DND-41 (cell line): ENCODE data around the gene LRGUK.
"Not testable (repeated sequence)": the region's sequence is repeated elsewhere in the genome, so short reads cannot be mapped to it uniquely, and the experiment has no call there.

Experiments used
- ATAC-seq: fragments of 200-7000 bp; cut with Tn5 transposase; 3 replicates; pipeline ENCODE4 v1.9.1; 2021; ENCODE audit warnings: low read depth; ENCODE audit not compliant: insufficient read depth
- DNase-seq: peaks from one replicate; pipeline ENCODE4 v3.0.0-alpha.2; 2020
- H2AFZ ChIP-seq: 2 replicates; pipeline ENCODE4 v1.6.0; 2012; ENCODE audit warnings: low read depth, low read length
- H3K27ac ChIP-seq: 2 replicates; pipeline ENCODE4 v1.5.1; 2012; ENCODE audit warnings: low read length, inconsistent platforms
- H3K27me3 ChIP-seq: fragments of 200-600 bp; sonication (generic); 2 replicates; pipeline ENCODE4 v1.6.0; 2012; ENCODE audit warnings: low read length, mild to moderate bottlenecking, inconsistent platforms; ENCODE audit not compliant: insufficient read depth, poor library complexity
- H3K36me3 ChIP-seq: 2 replicates; pipeline ENCODE4 v1.5.1; 2012; ENCODE audit warnings: low read length, inconsistent platforms; ENCODE audit not compliant: insufficient read depth
- H3K4me1 ChIP-seq: 2 replicates; pipeline ENCODE4 v1.5.1; 2012; ENCODE audit warnings: mild to moderate bottlenecking, low read length; ENCODE audit not compliant: insufficient read depth
- H3K4me2 ChIP-seq: 2 replicates; pipeline ENCODE4 v1.6.0; 2012; ENCODE audit warnings: mild to moderate bottlenecking, moderate library complexity, low read length, inconsistent platforms; ENCODE audit not compliant: insufficient read depth
- H3K4me3 ChIP-seq, 2 experiments: fragments of 200-600 bp in 1 of 2; shearing (Covaris generic) in 1 of 2; 2 replicates each; pipeline ENCODE4 v1.5.1; 2012 to 2016; ENCODE audit warnings: inconsistent platforms in 2 of 2, low read length in 2 of 2, mild to moderate bottlenecking in 2 of 2, low read depth in 1 of 2, moderate library complexity in 1 of 2
- H3K79me2 ChIP-seq: 2 replicates; pipeline ENCODE4 v1.6.0; 2012; ENCODE audit warnings: low read length, inconsistent platforms; ENCODE audit not compliant: insufficient read depth
- H3K9ac ChIP-seq: 2 replicates; pipeline ENCODE4 v1.6.0; 2012; ENCODE audit warnings: low read depth, mild to moderate bottlenecking, inconsistent platforms, low read length, moderate library complexity
- H3K9me3 ChIP-seq: 2 replicates; pipeline ENCODE4 v1.5.1; 2012; ENCODE audit warnings: low read length, moderate library complexity, mild to moderate bottlenecking, inconsistent platforms; ENCODE audit not compliant: insufficient read depth, severe bottlenecking
- H4K20me1 ChIP-seq: 2 replicates; pipeline ENCODE4 v1.6.0; 2012; ENCODE audit warnings: low read length; ENCODE audit not compliant: insufficient read depth
- EZH2 ChIP-seq: IDR thresholded peaks from 3 replicates; pipeline ENCODE4 v1.6.1; 2012; ENCODE audit warnings: borderline replicate concordance, low read depth, mild to moderate bottlenecking, moderate library complexity, low read length, inconsistent platforms; ENCODE audit not compliant: severe bottlenecking
- TF ChIP-seq, protein P1 (sequence below): IDR thresholded peaks from 2 replicates; pipeline ENCODE4 v1.5.1; 2012; ENCODE audit warnings: borderline replicate concordance, low read length, moderate library complexity, mild to moderate bottlenecking; ENCODE audit not compliant: poor library complexity, severe bottlenecking; ENCODE audit errors: extremely low read depth

Gene LRGUK

DNA sequence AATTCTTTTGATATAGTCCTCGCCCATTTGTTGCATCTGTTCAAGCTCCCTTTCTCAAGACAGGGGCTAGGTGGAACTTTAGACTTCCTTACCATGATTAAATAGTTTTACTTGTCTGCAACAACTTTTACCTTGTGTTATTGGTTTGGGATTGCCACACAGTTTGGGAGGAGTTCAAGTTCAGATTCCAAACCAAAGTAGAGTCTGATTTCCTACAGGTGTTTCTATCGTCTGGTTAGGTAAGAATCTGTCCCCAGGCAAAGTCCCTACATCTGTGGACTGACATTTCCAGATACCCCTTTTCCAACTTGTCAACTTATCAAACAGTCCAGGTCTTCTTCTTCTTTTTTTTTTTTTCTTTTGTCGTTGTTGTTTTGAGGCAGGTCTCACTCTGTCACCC, 93.1 kb downstream of the LRGUK start:
- Histone ChIP-seq H4K20me1 (no peaks in the 10 kb centered on the region), H2AFZ (no peak overlapping the region), H3K4me3 (no peak overlapping the region), H3K36me3 (no peaks in the 10 kb centered on the region), H3K4me1 (no peaks in the 10 kb centered on the region), H3K27ac (no peak overlapping the region), H3K79me2 (no peaks in the 10 kb centered on the region), H3K9me3 (no peaks in the 10 kb centered on the region), H3K9ac (no peak overlapping the region), H3K27me3 (no peaks in the 10 kb centered on the region), H3K4me2 (no peak overlapping the region)
- ATAC-seq, result no peak
- TF ChIP-seq, protein P1, sequence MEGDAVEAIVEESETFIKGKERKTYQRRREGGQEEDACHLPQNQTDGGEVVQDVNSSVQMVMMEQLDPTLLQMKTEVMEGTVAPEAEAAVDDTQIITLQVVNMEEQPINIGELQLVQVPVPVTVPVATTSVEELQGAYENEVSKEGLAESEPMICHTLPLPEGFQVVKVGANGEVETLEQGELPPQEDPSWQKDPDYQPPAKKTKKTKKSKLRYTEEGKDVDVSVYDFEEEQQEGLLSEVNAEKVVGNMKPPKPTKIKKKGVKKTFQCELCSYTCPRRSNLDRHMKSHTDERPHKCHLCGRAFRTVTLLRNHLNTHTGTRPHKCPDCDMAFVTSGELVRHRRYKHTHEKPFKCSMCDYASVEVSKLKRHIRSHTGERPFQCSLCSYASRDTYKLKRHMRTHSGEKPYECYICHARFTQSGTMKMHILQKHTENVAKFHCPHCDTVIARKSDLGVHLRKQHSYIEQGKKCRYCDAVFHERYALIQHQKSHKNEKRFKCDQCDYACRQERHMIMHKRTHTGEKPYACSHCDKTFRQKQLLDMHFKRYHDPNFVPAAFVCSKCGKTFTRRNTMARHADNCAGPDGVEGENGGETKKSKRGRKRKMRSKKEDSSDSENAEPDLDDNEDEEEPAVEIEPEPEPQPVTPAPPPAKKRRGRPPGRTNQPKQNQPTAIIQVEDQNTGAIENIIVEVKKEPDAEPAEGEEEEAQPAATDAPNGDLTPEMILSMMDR, result no peak
- TF ChIP-seq EZH2, result no peak
- no peak for DNase-seq

DNA sequence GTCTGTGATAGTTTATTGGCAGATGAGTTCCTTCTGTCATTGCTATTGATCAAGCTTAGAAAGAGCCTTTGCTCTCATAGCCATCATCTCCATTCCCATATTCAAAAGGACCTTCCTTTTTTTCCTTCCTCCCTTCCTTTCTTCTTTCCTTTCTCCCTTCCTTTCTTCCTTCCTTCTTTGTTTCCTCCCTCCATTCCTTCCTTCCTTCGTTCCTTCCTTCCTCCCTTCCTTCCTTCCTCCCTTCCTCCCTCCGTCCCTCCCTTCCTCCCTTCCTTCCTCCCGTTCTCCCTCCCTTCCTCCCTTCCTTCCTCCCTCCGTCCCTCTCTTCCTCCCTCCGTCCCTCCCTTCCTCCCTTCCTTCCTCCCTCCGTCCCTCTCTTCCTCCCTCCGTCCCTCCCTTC, 104.2 kb downstream of the LRGUK start:
- not testable (repeated sequence) for H3K79me2 ChIP-seq, H3K9ac ChIP-seq, DNase-seq, H3K4me1 ChIP-seq, H3K9me3 ChIP-seq, H4K20me1 ChIP-seq, H3K27ac ChIP-seq, H3K4me2 ChIP-seq, H2AFZ ChIP-seq, H3K27me3 ChIP-seq, H3K4me3 ChIP-seq, ATAC-seq, H3K36me3 ChIP-seq

DNA sequence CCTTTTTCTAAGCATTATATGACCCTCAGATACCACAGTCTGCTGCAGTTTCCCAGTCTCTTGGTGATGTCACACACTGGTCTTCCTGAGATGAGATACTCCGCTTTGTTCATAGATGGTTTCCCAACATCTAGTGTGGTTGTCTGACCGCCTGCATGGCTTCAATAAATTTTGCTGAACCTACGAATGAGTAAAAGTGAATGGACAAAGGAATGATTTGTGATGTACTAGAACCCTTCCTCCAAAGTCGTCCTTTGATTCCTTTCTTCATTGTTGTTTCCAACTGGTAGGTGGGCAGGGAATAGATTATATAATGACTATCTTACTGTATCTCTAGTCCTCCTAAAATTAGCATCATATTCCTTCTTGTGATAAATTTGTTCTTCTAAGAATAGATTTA, 107.1 kb downstream of the LRGUK start:
- H3K9me3 ChIP-seq, result peaks cover 8% of the 10 kb centered on the region
- no peaks in the 10 kb centered on the region for H3K79me2 ChIP-seq
- no peaks in the 10 kb centered on the region for H3K36me3 ChIP-seq
- DNase-seq (no peak), ATAC-seq (no peak)
- H4K20me1 ChIP-seq, result no peaks in the 10 kb centered on the region
- no peak overlapping the region for H2AFZ ChIP-seq
- no peak overlapping the region for H3K4me3 ChIP-seq
- no peak overlapping the region for H3K4me2 ChIP-seq
- no peak overlapping the region for H3K9ac ChIP-seq
- H3K27me3 ChIP-seq, result no peaks in the 10 kb centered on the region
- TF ChIP-seq, protein P1, result no peak
- no peak for TF ChIP-seq EZH2
- no peak overlapping the region for H3K27ac ChIP-seq
- H3K4me1 ChIP-seq, result no peaks in the 10 kb centered on the region

DNA sequence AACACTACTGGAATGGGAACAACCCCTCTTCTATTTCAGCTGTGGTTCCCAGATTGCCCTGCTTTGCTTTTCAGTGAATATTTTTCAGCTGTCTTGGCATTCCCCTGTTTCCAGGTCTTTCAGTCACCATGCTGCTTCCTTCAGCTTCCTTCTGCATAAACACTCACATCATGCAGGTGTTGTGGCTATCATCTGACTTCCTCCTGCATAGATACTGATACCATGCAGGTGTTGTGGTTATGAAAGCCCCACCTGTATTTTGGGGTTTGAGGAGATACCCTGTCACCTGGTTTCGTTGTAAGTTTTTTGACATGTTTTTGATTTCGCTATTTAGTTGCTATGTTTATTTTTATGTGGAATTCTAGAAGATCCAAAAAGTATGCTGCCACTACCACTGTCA, 118.1 kb downstream of the LRGUK start:
- Histone ChIP-seq H4K20me1 (no peaks in the 10 kb centered on the region), H3K4me3 (no peak overlapping the region), H3K27me3 (peaks cover 5% of the 10 kb centered on the region), H3K4me1 (no peaks in the 10 kb centered on the region), H3K4me2 (no peak overlapping the region), H3K36me3 (no peaks in the 10 kb centered on the region), H3K79me2 (no peaks in the 10 kb centered on the region), H3K9me3 (no peaks in the 10 kb centered on the region), H3K27ac (no peak overlapping the region), H3K9ac (no peak overlapping the region), H2AFZ (no peak overlapping the region)
- TF ChIP-seq, protein P1, result no peak
- TF ChIP-seq EZH2, result no peak
- DNase-seq (no peak), ATAC-seq (no peak)
